GM23338 (cell line): ENCODE results near the gene GALNT9.

Experiments
- CREB1 ChIP-seq: fragments of 250-450 bp; sonication (Bioruptor Pico); IDR thresholded peaks from 2 replicates; pipeline ENCODE4 v1.5.0; 2020; ENCODE audit warnings: low read depth, mild to moderate bottlenecking, moderate library complexity
- EZH2 ChIP-seq: fragments of 200-600 bp; sonication (generic); IDR thresholded peaks from one replicate; pipeline ENCODE4 v1.8.0; 2017; ENCODE audit warnings: antibody characterized with exemption, mild to moderate bottlenecking, low read depth; ENCODE audit not compliant: unreplicated experiment
- EZH2phosphoT487 ChIP-seq: fragments of 200-600 bp; sonication (generic); IDR thresholded peaks from one replicate; pipeline ENCODE4 v1.8.1; 2018; ENCODE audit warnings: antibody characterized with exemption; ENCODE audit not compliant: unreplicated experiment
- JUNB ChIP-seq: IDR thresholded peaks from one replicate; pipeline ENCODE4 v1.6.1; 2016; ENCODE audit warnings: antibody characterized with exemption; ENCODE audit not compliant: unreplicated experiment
- NANOG ChIP-seq: IDR thresholded peaks from 2 replicates; pipeline ENCODE4 v1.6.1; 2016; ENCODE audit warnings: antibody characterized with exemption, borderline replicate concordance
- POLR2AphosphoS5 ChIP-seq: IDR thresholded peaks from 2 replicates; pipeline ENCODE4 v1.6.1; 2016; ENCODE audit warnings: antibody characterized with exemption, low read depth
- ZNF462 ChIP-seq: fragments of 250-450 bp; sonication (Bioruptor Pico); IDR thresholded peaks from 2 replicates; pipeline ENCODE4 v1.5.0; 2020; ENCODE audit warnings: mild to moderate bottlenecking, moderate library complexity
- TF ChIP-seq, protein P1 (sequence below), 2 experiments: fragments of 200-600 bp in 1 of 2; sonication (generic) in 1 of 2; conservative IDR thresholded peaks; 2 replicates each; pipeline versions ENCODE4 v1.5.1 to v1.6.1; 2016 to 2017; ENCODE audit warnings: antibody characterized with exemption in 2 of 2, low read depth in 2 of 2, mild to moderate bottlenecking in 2 of 2, moderate library complexity in 1 of 2

GRCh38 chr12:132245521-132246101 lies 83.8 kb downstream of the GALNT9 start:
- TF ChIP-seq, protein P1, sequence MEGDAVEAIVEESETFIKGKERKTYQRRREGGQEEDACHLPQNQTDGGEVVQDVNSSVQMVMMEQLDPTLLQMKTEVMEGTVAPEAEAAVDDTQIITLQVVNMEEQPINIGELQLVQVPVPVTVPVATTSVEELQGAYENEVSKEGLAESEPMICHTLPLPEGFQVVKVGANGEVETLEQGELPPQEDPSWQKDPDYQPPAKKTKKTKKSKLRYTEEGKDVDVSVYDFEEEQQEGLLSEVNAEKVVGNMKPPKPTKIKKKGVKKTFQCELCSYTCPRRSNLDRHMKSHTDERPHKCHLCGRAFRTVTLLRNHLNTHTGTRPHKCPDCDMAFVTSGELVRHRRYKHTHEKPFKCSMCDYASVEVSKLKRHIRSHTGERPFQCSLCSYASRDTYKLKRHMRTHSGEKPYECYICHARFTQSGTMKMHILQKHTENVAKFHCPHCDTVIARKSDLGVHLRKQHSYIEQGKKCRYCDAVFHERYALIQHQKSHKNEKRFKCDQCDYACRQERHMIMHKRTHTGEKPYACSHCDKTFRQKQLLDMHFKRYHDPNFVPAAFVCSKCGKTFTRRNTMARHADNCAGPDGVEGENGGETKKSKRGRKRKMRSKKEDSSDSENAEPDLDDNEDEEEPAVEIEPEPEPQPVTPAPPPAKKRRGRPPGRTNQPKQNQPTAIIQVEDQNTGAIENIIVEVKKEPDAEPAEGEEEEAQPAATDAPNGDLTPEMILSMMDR (conservative IDR thresholded peaks at IDR 0.05; ENCODE audit: low read depth in 2 of 2) = no peak
- no peak for TF ChIP-seq EZH2phosphoT487
- TF ChIP-seq EZH2 = no peak
- no peak for TF ChIP-seq POLR2AphosphoS5
- TF ChIP-seq JUNB = no peak
- no peak for TF ChIP-seq CREB1 (CRISPR knock-in tag)
- TF ChIP-seq ZNF462 (CRISPR knock-in tag) = no peak
- TF ChIP-seq NANOG = no peak
